Cardiac septum (tissue), 1 donor: ENCODE data around the gene CRNKL1. TPM values are rescaled to one million over a fixed set of nuclear protein-coding genes. Genes with fewer than 3 reads are reported as not detected.

Experiments
- DNase-seq: peaks from one replicate; pipeline ENCODE4 v3.0.0-alpha.2; 2020; ENCODE audit warnings: low spot score
- intact Hi-C: fragments of 100-400 bp; cut with DNase I; formaldehyde crosslinking; loops from one replicate; pipeline ENCODE4 v1.14.0; 2022
- total RNA-seq: library from RNA; stranded (reverse); fragmentation: NEBNext Ultra II Directional; extraction: Animal tissue kit (Norgen Biotek cat#: 25700); gene quantifications from one replicate; pipeline ENCODE4 v1.2.1, GENCODE V29; 2021
- donor health status: DM: no; HTN: no; CAD: no.

CRNKL1 gene
- total RNA-seq, 1 donor from 2014 or later: 18.5 TPM

- DNase-seq: no peak
- intact Hi-C loops: no loop called here
Measured at GRCh38 chr20:19992996-19993908, 59.0 kb downstream of the CRNKL1 start.

- DNase-seq: no peak
- intact Hi-C loops: no loop called here
Measured at GRCh38 chr20:19991854-19992253, 60.4 kb downstream of the CRNKL1 start.

- DNase-seq: no peak
- intact Hi-C loops: no loop called here
Measured at GRCh38 chr20:19991308-19991707, 61.0 kb downstream of the CRNKL1 start.

GRCh38 chr20:19990850-19991249 lies 61.4 kb downstream of the CRNKL1 start:
- no peak for DNase-seq
- intact Hi-C loops: no loop called here

- intact Hi-C loops: no loop called here
- no peak for DNase-seq
Measured at GRCh38 chr20:19987046-19987445, 65.2 kb downstream of the CRNKL1 start.

GRCh38 chr20:19986419-19986818 lies 65.8 kb downstream of the CRNKL1 start:
- intact Hi-C loops: no loop called here
- no peak for DNase-seq

Other genes with a start within 250 kb of the CRNKL1 start
- gene NAA20, start 35.1 kb downstream of the CRNKL1 start, total RNA-seq: 63.4 TPM
- 73.4 TPM for gene CFAP61, start 66 bp upstream of the CRNKL1 start, total RNA-seq